GM18520 (cell line): Measurements from ENCODE around the gene SPRR2B.
"Not testable (repeated sequence)": the region's sequence is repeated elsewhere in the genome, so short reads cannot be mapped to it uniquely, and the experiment has no call there.

Experiments used
- ATAC-seq: cut with Tn5 transposase; IDR thresholded peaks from one replicate; pipeline ENCODE4 v1.9.1; 2021; ENCODE audit not compliant: unreplicated experiment

The SPRR2B gene

DNA sequence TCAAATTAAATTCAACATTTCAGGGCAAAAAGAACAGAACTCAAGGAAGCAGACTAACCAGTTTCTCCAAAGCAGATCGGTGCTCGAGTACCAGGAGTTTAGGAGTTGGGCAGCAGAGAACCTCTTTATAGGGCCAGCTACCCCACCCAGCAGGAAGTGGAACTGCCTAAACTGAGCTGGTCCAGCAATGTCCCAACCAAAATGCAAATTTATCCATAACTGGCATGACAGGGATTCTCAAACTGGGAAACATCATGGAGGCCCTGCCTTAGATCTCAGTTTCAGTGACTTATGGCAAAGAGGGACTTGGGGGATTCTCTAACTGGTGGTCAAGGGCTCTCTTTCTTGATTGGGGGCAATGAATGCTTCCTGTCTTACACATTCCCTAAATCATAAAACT, at the start of gene SPRR2B:
TSS of gene SPRR2B (minus strand) at position 101 of the 400 bp plus-strand sequence. CDS start 772 bp downstream, outside the sequence.
- no peak for ATAC-seq

DNA sequence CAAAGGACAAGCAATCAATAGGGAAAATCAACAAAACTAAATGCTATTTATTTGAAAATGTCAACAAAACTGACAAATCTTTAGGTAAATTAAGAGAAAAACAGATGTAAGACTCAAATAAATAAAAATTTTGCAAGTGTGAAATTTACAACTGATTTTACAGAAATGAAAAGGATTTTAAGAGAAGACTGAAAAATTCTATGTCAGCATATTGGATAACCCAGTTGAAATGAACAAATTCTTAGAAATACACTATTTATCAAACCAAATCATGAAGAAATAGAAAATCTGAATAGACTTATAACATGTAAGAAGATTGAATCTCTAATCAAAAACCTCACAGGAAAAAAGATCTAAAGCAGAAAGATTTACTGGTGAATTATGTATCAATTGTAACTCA, 49.5 kb upstream of the SPRR2B start:
- ATAC-seq, result no peak

DNA sequence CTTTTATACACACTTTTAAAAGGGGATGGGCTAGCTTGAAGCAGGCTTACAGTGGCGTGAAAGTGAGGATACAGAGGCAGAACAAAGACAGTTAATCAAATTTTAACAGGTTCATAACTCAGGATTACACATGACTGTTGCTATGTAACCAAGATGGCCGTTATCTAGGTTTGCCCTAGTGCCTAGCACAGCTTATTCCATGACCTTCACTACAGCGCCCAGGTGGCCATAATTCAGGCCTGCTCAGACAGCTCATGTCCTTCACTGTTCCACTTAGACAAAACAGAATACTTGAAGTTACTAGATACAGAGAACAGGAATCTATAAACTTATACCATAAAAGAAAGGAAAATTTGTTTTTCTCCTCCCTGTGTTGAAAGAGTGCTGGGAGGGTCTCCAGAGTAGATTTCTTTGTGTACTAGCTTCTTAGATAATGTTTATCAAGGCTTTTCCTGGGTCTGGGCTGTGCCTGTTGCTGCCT, 48.1 kb upstream of the SPRR2B start:
- ATAC-seq, result no peak

DNA sequence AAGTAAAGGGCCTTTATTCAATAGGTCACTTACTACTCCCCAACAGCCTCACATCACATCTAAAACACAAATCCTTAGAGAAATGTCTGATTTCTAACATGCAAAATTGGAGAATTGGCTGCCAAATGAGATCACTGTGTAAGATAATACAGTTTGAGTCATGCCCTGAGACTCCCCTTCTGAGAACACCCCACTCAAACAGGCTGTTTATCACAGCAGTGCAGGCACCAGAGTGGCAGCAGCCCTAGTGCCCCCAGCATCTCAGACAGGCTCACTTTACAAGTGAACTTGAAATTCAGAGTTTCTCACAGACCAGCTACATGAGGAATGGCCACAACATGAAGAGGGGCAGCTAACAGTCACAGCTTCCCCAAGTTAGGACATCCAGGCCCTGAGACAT, 43.9 kb upstream of the SPRR2B start:
- not testable (repeated sequence) for ATAC-seq

DNA sequence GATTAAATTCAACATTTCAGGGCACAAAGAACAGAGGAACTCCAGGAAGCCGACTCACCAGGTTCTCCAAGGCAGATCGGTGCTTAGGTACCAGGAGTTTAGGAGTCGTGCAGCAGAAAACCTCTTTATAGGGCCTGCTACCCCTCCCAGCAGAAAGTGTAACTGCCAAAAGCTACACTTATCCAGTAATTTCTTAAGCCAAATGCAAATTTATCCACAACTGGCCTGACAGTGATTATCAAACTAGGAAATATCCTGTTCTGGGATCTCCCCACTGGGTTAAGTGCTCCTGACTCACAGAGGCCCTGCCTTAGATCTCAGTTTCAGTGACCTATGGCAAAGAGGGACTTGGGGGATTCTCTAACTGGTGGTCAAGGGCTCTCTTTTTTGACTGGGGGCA, 42.0 kb upstream of the SPRR2B start, which contains the start of gene SPRR2F:
TSS of gene SPRR2F (minus strand) at position 101 of the 400 bp plus-strand sequence. CDS start 783 bp downstream, outside the sequence.
- ATAC-seq, result no peak

DNA sequence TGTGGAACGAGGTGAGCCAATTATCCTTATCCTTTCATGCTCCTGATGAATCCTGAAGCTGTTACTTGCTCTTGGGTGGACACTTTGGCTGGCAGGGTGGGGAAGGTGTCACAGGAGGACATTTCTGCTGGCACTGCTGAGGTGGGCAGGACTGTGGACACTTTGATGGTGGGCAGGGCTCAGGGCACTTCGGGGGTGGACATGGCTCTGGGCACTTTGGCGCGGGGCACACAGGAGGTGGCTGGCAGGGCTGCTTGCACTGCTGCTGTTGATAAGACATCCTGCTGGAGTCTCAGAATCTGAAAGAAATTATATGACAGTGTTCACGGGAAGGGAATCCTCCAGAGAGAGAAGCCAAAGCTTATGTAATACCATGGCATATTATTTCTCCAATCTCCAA, 41.0 kb upstream of the SPRR2B start:
- not testable (repeated sequence) for ATAC-seq

DNA sequence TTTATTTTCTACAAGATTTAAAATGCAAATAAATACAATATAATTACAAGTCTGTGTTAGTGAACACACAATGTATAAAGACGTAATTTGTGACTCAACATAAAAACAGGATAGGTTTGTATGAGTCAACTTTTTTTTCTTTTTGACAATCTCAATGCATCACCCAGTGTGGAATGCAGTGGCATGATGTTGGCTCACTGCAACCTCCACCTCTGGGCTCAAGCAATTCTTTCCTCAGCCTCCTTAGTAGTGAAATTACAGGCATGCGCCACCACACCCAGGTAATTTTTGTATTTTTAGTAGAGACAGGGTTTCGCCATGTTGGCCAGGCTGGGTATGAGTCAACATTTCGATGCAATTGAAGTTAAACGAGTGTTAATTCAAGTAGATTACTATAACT, 28.8 kb upstream of the SPRR2B start:
- ATAC-seq, result no peak

DNA sequence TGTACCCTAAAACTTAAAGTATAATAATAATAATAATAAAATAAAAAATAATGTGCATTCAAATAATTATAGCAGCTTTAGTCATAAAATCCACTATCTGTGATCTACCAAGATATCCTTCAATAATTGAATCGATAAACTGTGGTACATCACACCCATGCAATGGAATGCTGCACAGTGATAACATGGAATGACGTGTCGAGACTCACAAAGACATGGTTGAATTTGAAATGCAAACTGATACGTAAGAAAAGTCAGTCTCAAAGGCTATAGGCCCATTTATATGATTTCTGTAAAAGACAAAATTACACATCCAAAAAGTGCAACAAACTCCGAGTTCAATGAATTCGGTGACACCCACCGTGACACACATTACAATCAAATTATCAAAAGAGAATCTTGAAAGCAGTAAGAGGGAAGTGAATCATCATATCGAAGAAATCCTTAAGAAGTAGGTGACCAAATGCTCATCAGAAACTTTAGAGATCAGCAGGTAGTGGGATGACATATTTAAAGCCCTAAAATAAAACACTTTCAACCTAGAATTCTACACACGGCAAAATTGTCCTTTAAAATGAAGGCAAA, 28.1 kb upstream of the SPRR2B start:
- no peak for ATAC-seq

DNA sequence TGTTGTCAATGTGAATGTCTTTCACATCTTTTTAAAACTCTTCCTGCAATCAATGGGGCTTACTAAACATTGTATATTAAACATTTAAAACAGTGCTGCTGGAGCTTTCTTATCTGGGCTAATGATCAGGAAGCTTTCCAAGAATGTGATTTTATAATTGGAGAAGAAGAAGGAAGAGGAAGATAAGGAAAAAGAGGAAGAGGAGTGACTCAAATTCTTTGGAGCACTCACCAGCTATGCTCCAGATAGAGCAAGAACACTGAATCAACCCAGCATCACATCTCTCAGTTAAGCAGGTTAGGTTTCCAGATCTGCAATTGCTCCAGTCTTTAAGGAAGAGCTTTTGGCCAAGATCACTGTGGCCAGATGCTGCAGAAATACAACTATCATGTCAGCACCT, 24.4 kb upstream of the SPRR2B start:
- ATAC-seq, result no peak

DNA sequence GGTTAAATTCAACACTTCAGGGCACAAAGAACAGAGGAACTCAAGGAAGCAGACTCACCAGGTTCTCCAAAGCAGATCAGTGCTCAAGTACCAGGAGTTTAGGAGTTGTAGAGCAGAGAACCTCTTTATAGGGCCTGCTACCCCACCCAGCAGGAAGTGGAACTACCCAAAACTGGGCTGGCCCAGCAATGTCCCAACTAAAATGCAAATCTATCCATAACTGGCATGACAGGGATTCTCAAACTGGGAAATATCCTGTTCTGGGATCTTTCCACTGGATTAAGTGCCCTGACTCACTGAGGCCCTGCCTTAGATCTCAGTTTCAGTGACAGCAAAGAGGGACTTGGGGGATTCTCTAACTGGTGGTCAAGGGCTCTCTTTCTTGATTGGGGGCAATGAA, 23.0 kb upstream of the SPRR2B start, which contains the start of gene SPRR2E:
TSS of gene SPRR2E (minus strand) at position 101 of the 400 bp plus-strand sequence. CDS start 775 bp downstream, outside the sequence.
- ATAC-seq, result no peak

DNA sequence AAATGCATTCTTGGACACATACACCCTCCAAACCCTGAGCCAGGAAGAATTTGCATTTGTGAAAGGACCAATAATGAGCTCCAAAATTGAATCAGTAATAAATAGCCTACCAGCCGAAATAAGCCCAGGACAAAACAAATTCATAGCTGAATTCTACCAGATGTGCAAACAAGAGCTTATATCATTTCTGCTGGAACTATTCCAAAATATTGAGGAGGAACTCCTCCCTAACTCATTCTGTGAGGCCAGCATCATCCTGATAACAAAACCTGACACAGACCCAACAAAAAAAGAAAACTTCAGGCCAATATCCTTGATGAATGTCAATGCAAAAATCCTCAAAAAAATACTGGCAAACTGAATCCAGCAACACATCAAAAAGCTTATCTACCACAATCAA, 16.2 kb upstream of the SPRR2B start:
- ATAC-seq, result no peak

DNA sequence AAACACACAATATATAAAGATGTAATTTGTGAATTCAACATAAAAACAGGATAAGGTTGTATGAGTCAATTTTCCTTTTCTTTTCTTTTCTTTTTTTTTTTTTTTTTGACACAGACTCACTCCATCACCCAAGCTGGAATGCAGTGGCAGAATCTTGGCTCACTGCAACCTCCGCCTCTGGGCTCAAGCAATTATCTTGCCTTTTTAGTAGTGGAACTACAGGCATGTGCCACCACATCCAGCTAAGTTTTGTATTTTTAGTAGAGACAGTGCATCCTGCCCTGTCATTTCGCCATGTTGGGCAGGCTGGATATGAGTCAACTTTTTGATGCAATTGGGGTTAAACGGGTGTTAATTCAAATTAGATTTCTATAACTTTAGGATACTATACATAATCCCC, 10.3 kb upstream of the SPRR2B start:
- ATAC-seq, result no peak

DNA sequence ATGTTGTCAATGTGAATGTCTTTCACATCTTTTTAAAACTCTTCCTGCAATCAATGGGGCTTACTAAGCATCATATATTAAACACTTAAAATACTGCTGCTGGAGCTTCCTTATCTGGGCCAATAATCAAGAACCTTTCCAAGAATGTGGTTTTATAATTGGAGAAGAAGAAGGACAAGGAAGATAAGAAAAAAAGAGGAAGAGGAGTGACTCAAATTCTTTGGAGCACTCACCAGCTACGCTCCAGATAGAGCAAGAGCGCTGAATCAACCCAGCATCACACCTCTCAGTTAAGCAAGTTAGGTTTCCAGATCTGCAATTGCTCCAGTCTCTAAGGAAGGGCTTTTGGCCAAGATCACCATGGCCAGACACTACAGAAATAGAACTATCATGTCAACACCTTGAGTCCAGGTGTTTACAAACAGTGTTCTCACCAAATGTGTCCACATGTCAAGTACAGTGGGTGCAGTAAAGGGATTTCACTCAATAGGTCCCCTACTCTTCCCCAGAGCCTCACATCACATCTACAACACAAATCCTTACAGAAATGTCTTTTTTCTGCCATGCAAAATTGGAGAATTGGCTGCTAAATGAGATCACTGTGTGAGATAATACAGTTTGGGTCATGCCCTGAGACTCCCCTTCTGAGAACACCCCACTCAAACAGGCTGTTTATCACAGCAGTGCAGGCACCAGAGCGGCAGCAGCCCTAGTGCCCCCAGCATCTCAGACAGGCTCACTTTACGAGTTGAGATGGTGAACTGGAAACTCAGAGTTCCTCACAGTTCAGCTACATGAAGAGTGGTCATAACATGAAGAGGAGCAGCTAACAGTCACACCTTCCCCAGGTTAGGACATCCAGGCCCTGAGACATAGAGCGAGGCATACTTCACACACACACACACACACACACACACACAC, 1.7 kb upstream of the SPRR2B start:
- no peak for ATAC-seq

DNA sequence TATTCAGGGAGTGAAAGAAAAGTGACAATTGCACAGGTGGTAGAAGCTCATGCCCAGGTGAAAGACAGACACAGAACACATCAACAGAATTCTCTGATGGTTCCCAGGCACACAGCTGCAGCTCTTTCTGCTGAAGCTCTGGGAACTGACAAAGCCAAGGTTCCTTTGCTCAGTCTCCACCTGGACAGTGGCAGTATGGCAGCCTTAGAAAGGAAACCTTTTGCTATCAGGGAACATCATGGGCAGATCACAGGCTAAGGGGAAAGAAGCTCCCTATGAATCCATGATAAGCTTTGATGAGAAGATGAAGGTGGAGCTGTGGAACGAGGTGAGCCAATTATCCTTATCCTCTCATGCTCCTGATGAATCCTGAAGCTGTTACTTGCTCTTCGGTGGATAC, 1.2 kb downstream of the SPRR2B start:
- ATAC-seq, result no peak

DNA sequence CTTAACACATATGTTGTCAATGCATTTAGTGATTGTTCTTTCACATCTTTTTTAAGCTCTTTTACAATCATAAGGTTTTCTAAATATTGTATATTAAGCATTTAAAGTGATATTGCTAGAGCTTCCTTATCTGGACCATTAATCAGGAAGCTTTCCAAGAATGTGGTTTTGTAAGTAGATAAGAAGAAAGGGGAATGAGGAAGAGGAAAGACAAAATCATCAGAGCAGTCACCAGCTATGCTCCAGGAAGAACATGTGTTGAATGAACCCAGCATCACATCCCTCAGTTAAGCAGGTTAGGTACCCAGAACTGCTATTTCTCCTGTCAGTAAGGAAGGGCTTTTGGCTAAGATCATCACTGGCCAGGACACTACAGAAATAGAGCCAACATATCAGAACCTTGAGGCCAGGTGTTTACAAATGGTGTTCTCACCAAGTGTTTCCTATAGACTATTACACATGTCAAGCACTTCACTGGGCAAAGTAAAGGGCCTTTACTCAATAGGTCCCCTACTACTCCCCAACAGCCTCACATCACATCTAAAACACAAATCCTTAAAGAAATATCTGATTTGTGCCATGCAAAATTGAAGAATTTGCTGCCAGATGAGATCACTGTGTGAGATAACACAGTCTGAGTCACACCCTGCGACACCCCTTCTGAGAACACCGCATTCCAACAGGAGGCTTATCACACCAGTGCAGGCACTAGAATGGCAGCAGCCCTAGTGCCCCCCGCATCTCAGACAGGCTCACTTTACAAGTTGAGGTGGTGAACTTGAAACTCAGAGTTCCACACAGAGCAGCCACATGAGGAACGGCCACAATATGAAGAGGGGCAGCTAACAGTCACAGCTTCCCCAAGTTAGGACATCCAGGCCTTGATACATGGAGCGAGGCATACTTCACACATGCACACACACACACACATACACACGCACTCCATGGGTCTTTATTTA, 12.3 kb downstream of the SPRR2B start:
- no peak for ATAC-seq

DNA sequence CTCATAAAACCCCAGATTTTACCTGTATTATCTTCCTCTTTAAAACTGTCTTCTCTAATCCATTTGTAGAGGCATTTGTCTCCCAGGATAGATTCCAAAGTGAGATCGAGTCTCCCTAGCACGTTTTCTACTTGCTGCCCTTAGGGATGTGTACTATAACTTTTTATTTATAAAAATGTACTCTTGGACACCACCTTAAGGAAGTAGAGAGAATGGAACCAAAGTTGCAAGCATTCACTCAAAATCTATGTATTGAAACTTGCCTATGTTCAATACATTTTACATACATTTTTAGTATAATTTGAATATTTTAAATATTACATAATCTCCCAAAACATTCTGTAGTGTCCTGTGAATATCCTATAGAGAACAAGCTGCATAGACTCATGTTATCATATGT, 13.3 kb downstream of the SPRR2B start:
- no peak for ATAC-seq

DNA sequence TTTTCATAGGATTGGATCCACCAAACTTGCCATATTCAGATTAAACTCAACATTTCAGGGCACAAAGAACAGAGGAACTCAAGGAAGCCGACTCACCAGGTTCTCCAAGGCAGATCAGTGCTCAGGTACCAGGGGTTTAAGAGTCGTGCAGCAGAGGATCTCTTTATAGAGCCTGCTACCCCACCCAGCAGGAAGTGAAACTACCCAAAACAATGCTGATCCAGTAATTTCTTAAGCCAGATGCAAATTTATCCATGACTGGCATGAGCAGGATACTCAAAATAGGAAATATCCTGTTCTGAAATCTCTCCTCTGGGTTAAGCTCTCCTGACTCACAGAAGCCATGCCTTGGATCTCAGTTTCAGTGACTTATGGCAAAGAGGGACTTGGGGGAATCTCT, 14.0 kb downstream of the SPRR2B start, which contains the start of gene SPRR2A:
TSS of gene SPRR2A (minus strand) at position 138 of the 400 bp plus-strand sequence. CDS start 777 bp downstream, outside the sequence.
- ATAC-seq, result no peak

DNA sequence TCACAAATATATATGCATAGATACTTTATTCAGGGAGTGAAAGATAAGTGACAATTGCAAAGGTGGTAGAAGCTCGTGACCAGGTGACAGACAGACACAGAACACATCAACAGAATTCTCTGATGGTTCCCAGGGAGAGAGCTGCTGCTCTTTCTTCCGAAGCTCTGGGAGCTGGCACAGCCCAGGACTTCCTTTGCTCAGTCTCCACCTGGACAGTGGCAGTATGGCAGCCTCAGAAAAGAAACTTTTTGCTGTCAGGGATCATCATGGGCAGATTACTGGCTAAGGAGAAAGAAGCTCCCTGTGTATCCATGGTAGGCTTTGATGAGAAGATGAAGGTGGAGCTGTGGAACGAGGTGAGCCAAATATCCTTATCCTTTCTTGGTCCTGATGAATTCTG, 15.3 kb downstream of the SPRR2B start:
- ATAC-seq, result not testable (repeated sequence)

DNA sequence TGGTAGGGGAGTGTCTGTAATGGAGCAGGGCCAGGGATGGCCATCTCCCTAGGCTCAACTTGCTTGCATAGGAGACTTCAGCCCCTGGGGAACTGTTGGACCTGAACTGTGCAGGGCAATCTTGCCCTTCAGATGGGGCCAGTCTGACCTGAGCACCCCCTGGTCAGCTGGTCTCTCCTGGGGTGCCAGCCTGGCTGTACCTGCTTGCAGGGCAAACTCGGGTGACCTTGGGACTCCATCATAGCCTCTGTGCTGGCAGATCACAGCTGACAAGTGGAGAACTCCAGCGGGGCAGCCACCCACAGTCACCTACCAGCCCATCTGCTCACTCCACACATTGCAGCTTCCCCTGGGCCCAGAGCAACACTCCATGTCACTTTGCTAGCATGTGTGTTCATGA, 22.2 kb downstream of the SPRR2B start:
- ATAC-seq, result no peak

DNA sequence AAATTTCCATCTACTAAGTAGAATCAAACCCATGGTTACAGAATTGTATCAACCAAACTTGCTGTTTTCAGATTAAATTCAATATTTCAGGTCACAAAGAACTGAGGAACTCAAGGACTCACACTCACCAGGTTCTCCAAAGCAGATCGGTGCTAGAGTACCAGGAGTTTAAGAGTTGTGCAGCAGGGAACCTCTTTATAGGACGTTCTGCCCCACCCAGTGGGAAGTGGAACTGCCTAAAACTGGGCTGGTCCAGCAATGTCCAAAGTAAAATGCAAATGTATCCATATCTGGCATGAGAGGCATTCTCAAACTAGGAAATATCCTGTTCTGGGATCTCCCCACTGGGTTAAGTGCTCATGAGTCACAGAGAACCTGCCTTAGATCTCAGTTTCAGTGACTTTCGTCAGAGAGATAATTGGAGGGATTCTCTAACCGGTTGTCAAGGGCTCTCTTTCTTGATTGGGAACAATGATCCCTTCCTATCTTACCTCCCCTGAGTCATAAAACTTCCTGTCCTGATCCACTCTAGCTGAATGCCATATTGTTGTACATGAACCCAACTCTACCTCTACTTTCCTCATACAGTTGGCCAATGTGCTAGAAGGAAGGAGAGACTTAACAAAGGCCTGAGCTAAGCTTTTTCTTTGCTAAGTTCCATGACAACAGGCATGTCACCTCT, 30.3 kb downstream of the SPRR2B start, which contains the start of gene SPRR2D:
TSS of gene SPRR2D (minus strand) at position 171 of the 682 bp plus-strand sequence. CDS start 774 bp downstream, outside the sequence.
- no peak for ATAC-seq
